Right lobe of liver (tissue), 6 donors: ENCODE measurements around the gene COLEC12. TPM values are rescaled to one million over a fixed set of nuclear protein-coding genes. Genes with fewer than 3 reads are reported as not detected.

ENCODE experiments used
- ATAC-seq, 4 donors: fragments of 200-7000 bp; cut with Tn5 transposase; one replicate each; pipeline ENCODE4 v1.9.1; 2020; ENCODE audit warnings: mild to moderate bottlenecking in 4 of 4, moderate library complexity in 4 of 4
- DNase-seq, 3 donors: peaks; one replicate each; pipeline ENCODE4 v3.0.0-alpha.2; 2020
- H3K27ac ChIP-seq, 3 donors: fragments of 200-600 bp; one replicate each; pipeline ENCODE4 v1.8.0; 2022
- H3K27me3 ChIP-seq, 2 donors: fragments of 200-600 bp; one replicate each; pipeline ENCODE4 v1.8.0; 2022
- H3K36me3 ChIP-seq, 4 donors: fragments of 200-600 bp; sonication (generic) in 1 of 4; one replicate each; pipeline versions ENCODE4 v1.5.1 to v1.8.0; 2017 to 2022; ENCODE audit warnings: control low read depth in 1 of 4
- H3K4me1 ChIP-seq, 4 donors: fragments of 200-600 bp; sonication (generic) in 1 of 4; one replicate each; pipeline versions ENCODE4 v1.5.1 to v1.8.0; 2017 to 2022; ENCODE audit warnings: control low read depth in 1 of 4
- H3K4me3 ChIP-seq, 3 donors: fragments of 200-600 bp; one replicate each; pipeline ENCODE4 v1.8.0; 2022
- H3K9me3 ChIP-seq, 4 donors: fragments of 200-600 bp; sonication (generic) in 1 of 4; one replicate each; pipeline versions ENCODE4 v1.5.1 to v1.8.0; 2017 to 2022; ENCODE audit warnings: control low read depth in 1 of 4
- CTCF ChIP-seq, 4 donors: fragments of 200-600 bp in 3 of 4; fragments of 450-650 bp in 1 of 4; IDR thresholded peaks; one replicate each; pipeline versions ENCODE4 v1.5.1 to v1.8.0; 2016 to 2022; ENCODE audit warnings: antibody characterized with exemption in 4 of 4, mild to moderate bottlenecking in 2 of 4
- POLR2A ChIP-seq: fragments of 450-650 bp; IDR thresholded peaks from one replicate; pipeline ENCODE4 v1.6.1; 2017; ENCODE audit warnings: antibody characterized with exemption, mild to moderate bottlenecking
- WGBS: methylation state at CpG from one replicate; pipeline ENCODE4 v1.1.6; 2018; ENCODE audit warnings: low coverage, low lambda C conversion rate; ENCODE audit not compliant: insufficient coverage; ENCODE audit errors: missing lambda C conversion rate; 5-methylcytosine and 5-hydroxymethylcytosine counted together
- intact Hi-C, 2 donors: fragments of 100-400 bp; cut with DNase I; formaldehyde crosslinking; loops; one replicate each; pipeline versions ENCODE4 v1.11.2 to v1.14.1; 2022
- total RNA-seq, 6 experiments: library from RNA; depleted of rRNA in 2 of 6; stranded (reverse); fragments of >200 nt in 2 of 6; fragmentation: NEBNext Ultra II Directional in 3 of 6; extraction: Animal tissue kit (Norgen Biotek cat#: 25700) in 3 of 6; gene quantifications; one replicate each; pipeline versions ENCODE4 v1.1.0 to v1.2.4, GENCODE V29; 2016 to 2023
- donor health status: DM: no; HTN: yes; CAD: no.
- donor health status: DM: no; HTN: no; CAD: no.
- donor health status: DM: no; HTN: no; CAD: no.
- donor health status: DM: no; HTN: yes; CAD: no.
- donor health status: DM: no; HTN: yes; CAD: no.

Gene COLEC12
- total RNA-seq, 6 experiments from 2014 or later: 0.12 to 1.00 (median 0.37) TPM; not detected in 1

GRCh38 chr18:303607-304006 lies 196.9 kb downstream of the COLEC12 start:
- intact Hi-C loops: no loop called here
- Histone ChIP-seq H3K27ac (no peak overlapping the region), H3K4me1 (no peaks in the 10 kb centered on the region), H3K36me3 (no peaks in the 10 kb centered on the region), H3K9me3 (no peaks in the 10 kb centered on the region), H3K27me3 (no peaks in the 10 kb centered on the region), H3K4me3 (no peak overlapping the region)
- 75% methylated on average over 2 of the region's 2 CpGs for WGBS
- ATAC-seq (no peak), DNase-seq (no peak)
- no peak for TF ChIP-seq CTCF (IDR thresholded peaks at IDR 0.05)
- TF ChIP-seq POLR2A: no peak

GRCh38 chr18:303011-303410 lies 197.5 kb downstream of the COLEC12 start:
- WGBS: 86% methylated on average over 1 of the region's 1 CpG
- no peaks in the 10 kb centered on the region for H3K9me3 ChIP-seq
- no peaks in the 10 kb centered on the region for H3K27me3 ChIP-seq

GRCh38 chr18:302097-302496 lies 198.4 kb downstream of the COLEC12 start:
- no peaks in the 10 kb centered on the region for H3K27me3 ChIP-seq
- H3K36me3 ChIP-seq: no peaks in the 10 kb centered on the region
- WGBS: 41% methylated on average over 7 of the region's 7 CpGs
- no peak overlapping the region for H3K4me3 ChIP-seq
- no peaks in the 10 kb centered on the region for H3K9me3 ChIP-seq
- TF ChIP-seq CTCF (IDR thresholded peaks at IDR 0.05) (no peak), POLR2A (no peak)
- no peaks in the 10 kb centered on the region for H3K4me1 ChIP-seq
- no peak overlapping the region for H3K27ac ChIP-seq
- ATAC-seq (no peak), DNase-seq (no peak)
- intact Hi-C loops: no loop called here

More at GRCh38 chr18:303011-303410, 197.5 kb downstream of the COLEC12 start:
- TF ChIP-seq POLR2A (no peak), CTCF (IDR thresholded peaks at IDR 0.05) (no peak)
- H3K4me3 ChIP-seq: no peak overlapping the region
- no peaks in the 10 kb centered on the region for H3K4me1 ChIP-seq
- intact Hi-C loops: no loop called here
- DNase-seq (no peak), ATAC-seq (no peak)
- H3K36me3 ChIP-seq: no peaks in the 10 kb centered on the region
- no peak overlapping the region for H3K27ac ChIP-seq

GRCh38 chr18:297936-298335 lies 202.6 kb downstream of the COLEC12 start:
- intact Hi-C loops: no loop called here
- Histone ChIP-seq H3K27me3 (no peaks in the 10 kb centered on the region), H3K4me3 (no peak overlapping the region), H3K4me1 (no peaks in the 10 kb centered on the region), H3K36me3 (no peaks in the 10 kb centered on the region), H3K27ac (no peak overlapping the region), H3K9me3 (no peaks in the 10 kb centered on the region)
- DNase-seq: no peak
- WGBS: no CpG with 5 or more reads among the region's 2 CpGs
- TF ChIP-seq POLR2A (no peak), CTCF (IDR thresholded peaks at IDR 0.05) (no peak)
- no peak for ATAC-seq
